ENCODE measurements around the gene PER3. TPM values are rescaled to one million over a fixed set of nuclear protein-coding genes. Genes with fewer than 3 reads are reported as not detected.

Gene PER3
- 14.8 TPM for total RNA-seq
- long read RNA-seq, full-length matches to known transcripts: 1 of 14 reads
- long read RNA-seq, partial matches to known transcripts: 10 of 14 reads
- long read RNA-seq, other reads (novel, unspliced or antisense): 3 of 14 reads

- intact Hi-C loops (cut with DNase I): no loop called here
- DNase-seq (peak; percentile 99), ATAC-seq (ENCODE audit: poor library complexity) (peak; percentile 95)
Observed at GRCh38 chr1:7783826-7784491, at the start of gene PER3. Gene PER3, plus strand, starts transcription at chr1:7784291. Its CDS starts 587 bp downstream, at chr1:7784878.

GRCh38 chr1:7738044-7738443, 46.0 kb upstream of the PER3 start:
- intact Hi-C loops (cut with DNase I): no loop called here
- ATAC-seq (ENCODE audit: poor library complexity) (no peak), DNase-seq (no peak)

DNA sequence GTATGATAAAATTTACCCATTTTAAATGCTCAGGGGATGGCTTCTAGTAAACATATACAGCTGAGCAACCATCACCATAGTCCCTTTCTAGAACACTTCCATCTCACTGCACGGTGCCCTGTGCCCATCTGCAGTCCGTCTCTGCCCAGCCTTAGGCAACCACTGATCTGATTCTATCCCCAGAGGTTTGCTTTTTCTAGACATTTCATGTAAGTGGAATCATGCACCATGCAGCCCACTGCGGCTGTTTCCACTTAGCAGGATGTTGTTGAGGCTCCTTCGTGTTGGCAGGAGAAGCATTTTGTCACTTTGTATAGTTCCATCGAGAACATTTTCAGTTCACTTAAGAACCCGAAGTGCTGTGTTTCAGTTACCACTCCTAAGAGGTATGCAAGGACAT, 40.7 kb upstream of the PER3 start:
- no peak for ATAC-seq (ENCODE audit: poor library complexity)
- intact Hi-C loops (cut with DNase I): no loop called here
- no peak for DNase-seq

- intact Hi-C loops (cut with DNase I): no loop called here
- DNase-seq (no peak), ATAC-seq (ENCODE audit: poor library complexity) (no peak)
Observed at GRCh38 chr1:7744882-7745281, 39.2 kb upstream of the PER3 start.

DNA sequence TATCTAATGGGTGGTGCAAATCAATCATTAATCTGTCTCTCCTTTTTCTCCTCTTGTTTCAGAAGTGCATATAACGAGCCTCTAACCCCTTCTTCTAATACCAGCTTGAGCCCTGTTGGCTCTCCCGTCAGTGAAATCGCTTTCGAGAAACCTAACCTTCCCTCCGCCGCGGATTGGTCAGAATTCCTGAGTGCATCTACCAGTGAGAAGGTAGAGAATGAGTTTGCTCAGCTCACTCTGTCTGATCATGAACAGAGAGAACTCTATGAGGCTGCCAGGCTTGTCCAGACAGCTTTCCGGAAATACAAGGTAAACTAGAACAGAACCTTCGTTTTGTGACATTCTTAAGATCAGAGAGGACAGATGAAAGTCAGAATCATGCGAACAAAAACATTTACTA, 38.3 kb upstream of the PER3 start:
- intact Hi-C loops (cut with DNase I): no loop called here
- no peak for ATAC-seq (ENCODE audit: poor library complexity)
- DNase-seq: no peak

- no peak for DNase-seq
- no peak for ATAC-seq (ENCODE audit: poor library complexity)
- intact Hi-C loops (cut with DNase I): no loop called here
Observed at GRCh38 chr1:7747605-7748004, 36.5 kb upstream of the PER3 start.

DNA sequence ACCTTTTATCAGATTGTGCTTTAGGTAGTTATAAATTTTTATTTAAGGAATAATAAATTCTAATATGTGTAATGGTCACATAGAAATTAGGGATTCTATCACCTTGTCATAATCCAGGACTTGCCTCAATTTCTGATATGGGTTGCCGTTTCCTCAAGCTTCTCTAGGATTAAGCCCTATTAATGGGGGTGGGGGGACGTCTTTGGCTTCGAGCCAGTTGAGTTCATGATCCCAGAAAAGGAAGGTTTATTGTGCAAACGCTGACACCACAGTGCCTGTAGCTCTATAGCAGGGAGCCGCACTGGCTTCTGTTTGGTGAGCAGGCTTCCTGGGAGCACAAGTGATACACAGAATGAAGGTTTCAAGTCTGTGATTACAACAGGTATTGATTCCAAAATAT, 35.0 kb upstream of the PER3 start:
- DNase-seq: no peak
- intact Hi-C loops (cut with DNase I): no loop called here
- no peak for ATAC-seq (ENCODE audit: poor library complexity)

GRCh38 chr1:7751174-7751573, 32.9 kb upstream of the PER3 start:
- DNase-seq (no peak), ATAC-seq (ENCODE audit: poor library complexity) (no peak)
- intact Hi-C loops (cut with DNase I): loop anchor here (5.0 kb wide), 1 partner anchor 34 kb away; no protein-coding TSS in a partner anchor

GRCh38 chr1:7752512-7753417, 31.3 kb upstream of the PER3 start:
- DNase-seq (peak; percentile 56), ATAC-seq (ENCODE audit: poor library complexity) (peak; percentile 79)
- intact Hi-C loops (cut with DNase I): loop anchor here (1.0 to 5.0 kb wide), 2 partner anchors 35 to 85 kb away; no protein-coding TSS in a partner anchor

- intact Hi-C loops (cut with DNase I): loop anchor here (5.0 kb wide), 1 partner anchor 36 kb away; no protein-coding TSS in a partner anchor
- ATAC-seq (ENCODE audit: poor library complexity) (no peak), DNase-seq (no peak)
Observed at GRCh38 chr1:7753641-7754040, 30.4 kb upstream of the PER3 start.

- DNase-seq (no peak), ATAC-seq (ENCODE audit: poor library complexity) (no peak)
- intact Hi-C loops (cut with DNase I): loop anchor here (5.0 kb wide), 1 partner anchor 37 kb away; no protein-coding TSS in a partner anchor
Observed at GRCh38 chr1:7754234-7754633, 29.9 kb upstream of the PER3 start.

DNA sequence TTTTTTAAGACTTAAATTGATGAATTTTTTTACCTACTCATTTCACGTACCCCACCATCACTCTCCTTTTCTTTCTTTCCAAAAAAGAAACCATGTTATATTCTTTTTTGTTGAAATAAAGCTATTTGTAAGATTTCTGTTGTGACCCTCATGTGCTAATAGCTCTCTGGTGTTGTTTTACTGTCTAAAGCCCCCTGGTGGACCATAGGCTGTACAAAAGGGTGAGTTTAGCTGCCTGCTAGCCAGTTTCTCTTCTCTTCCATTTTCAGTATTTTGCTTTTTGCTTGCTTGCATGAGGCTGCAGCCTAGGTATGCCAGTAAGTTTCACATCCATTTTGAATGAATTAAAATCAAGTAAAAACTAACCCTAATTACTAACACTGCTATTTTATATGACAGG, 28.6 kb upstream of the PER3 start:
- no peak for ATAC-seq (ENCODE audit: poor library complexity)
- intact Hi-C loops (cut with DNase I): no loop called here

DNA sequence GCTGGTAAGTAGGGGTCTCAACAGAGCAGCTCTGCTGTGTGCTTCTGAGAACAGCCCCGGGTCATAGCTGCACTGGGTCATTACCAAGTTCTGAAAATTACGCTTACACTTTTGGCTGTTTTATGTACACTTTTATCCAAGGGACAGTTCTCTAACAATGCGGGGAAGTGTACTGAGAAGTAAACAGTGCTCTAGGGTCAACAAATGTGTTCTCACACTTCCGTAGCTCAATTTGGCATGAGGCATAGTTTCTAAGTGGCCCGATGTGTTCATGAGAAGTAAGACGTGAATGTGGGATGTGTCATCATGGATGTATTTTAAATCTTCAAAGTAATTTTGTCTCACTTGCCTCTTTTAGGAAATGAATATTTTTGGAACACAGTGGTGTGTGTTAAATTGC, 23.8 kb upstream of the PER3 start:
- intact Hi-C loops (cut with DNase I): no loop called here
- ATAC-seq (ENCODE audit: poor library complexity) (no peak), DNase-seq (no peak)

More for the DNA sequence above, 28.6 kb upstream of the PER3 start:
- no peak for DNase-seq

- ATAC-seq (ENCODE audit: poor library complexity): no peak
- no peak for DNase-seq
- intact Hi-C loops (cut with DNase I): no loop called here
Observed at GRCh38 chr1:7761103-7761502, 23.0 kb upstream of the PER3 start.

DNA sequence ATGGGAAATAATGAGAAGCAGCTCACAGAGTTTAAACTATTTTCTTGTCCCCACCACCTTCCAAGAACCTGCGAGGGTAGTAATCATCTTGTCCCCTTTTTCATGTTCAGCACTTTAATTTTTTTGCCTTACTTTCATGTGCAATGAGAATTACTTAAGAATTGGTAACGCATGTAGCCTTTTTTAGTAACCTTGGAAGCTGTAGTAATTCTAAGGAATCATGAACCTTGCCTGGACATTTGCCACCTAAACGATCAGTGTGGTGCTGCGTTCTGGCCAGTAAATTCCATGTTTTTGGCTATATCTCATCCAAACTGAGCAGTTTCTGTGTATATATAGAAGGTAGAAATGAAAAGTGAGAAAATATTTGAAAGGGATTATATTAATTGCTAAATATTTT, 16.9 kb upstream of the PER3 start:
- ATAC-seq (ENCODE audit: poor library complexity): no peak
- DNase-seq: no peak
- intact Hi-C loops (cut with DNase I): no loop called here

DNA sequence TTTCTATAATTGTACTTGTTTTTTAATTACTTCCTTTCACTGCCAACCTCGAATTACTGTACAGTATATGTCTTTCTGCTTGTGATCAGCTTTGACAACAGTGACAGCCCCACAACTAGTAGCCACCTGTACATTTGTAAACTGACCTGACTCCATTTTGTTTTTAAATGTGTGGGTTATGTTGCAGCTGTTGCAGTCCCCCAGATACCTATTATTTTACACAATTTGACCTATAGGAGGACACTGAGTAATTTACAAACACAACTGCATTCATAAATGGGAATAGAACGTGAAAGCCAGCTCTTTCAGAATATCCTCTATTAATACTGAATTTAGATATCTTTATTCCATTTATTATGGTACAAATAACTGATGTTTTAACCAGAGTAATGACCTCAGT, 15.5 kb upstream of the PER3 start:
- intact Hi-C loops (cut with DNase I): no loop called here
- DNase-seq (no peak), ATAC-seq (ENCODE audit: poor library complexity) (no peak)

GRCh38 chr1:7769673-7770412, 14.2 kb upstream of the PER3 start:
- DNase-seq: no peak
- no peak for ATAC-seq (ENCODE audit: poor library complexity)
- intact Hi-C loops (cut with DNase I): no loop called here

DNA sequence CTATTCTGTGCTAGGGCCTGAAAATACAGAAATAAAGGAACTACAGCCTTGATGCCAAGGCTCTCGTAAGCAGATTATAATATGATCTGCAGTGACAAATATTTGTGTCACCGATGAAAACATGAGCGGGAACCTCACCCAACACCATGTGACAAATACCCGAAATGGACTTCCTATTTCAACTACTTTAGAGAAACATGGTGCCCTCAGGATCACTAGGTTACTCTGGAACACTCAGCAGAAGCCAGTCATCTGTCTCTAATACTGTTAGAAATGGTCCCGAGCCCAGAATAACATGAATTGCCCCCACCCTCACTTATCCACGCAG, 13.5 kb upstream of the PER3 start:
- DNase-seq (no peak), ATAC-seq (ENCODE audit: poor library complexity) (peak; percentile 47)
- intact Hi-C loops (cut with DNase I): no loop called here

Measured in Right ventricle myocardium superior (tissue), 1 donor.